K562 treated with DMSO at 1 percent for 4 hours (cell line): Measurements from ENCODE around the gene UROC1. TPM values are rescaled to one million over a fixed set of nuclear protein-coding genes. Genes with fewer than 3 reads are reported as not detected.

ENCODE experiments used
- total RNA-seq: library from RNA; unstranded; fragments of 300-600 nt; gene quantifications from 2 replicates; pipeline ENCODE4 v1.2.3, GENCODE V29; 2022; ENCODE audit not compliant: insufficient read depth

UROC1 gene
- not detected in 2 replicates for total RNA-seq

DNA sequence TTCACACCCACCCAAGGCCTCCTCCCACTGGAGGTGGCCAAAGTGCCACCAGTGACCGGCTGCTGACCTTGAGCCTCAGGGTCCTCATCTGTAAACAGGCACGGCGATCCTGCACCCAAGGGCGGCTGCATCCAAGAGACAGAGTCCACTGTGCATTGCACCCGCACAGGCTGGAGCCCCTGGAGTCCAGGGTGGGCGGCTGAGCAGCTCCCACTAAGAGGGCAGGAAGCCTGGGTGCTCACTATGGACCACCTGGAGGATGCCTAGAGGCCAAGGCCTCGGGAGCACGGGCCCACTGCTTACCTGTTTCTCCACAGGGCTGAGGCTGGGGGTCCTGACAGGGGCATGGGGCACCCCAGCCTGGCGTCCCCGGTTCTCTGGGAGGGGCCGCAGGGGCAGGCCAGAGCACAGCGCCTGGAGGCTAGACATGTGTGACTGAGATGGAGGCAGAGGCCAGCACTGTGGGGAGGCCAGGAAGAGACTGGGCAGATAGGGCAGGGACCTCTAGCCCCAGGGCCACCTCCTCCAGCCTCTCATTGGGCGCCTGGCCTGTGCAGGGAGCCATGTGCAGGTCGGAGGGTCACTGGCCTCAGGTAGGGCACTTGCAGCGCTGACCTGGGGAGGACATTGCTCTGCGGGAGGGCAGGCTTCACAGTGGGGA lies at the start of gene UROC1:
UROC1 (minus strand) TSS at position 483 of the 661 bp plus-strand sequence; CDS start at position 429, 54 bp downstream.

GRCh38 chr3:126558336-126559071 lies 40.9 kb upstream of the UROC1 start, which contains the start of gene C3orf22:
TSS of gene C3orf22 (minus strand) at chr3:126558932. CDS start at chr3:126553390, 5,542 bp downstream.

GRCh38 chr3:126523745-126524428 lies 6.3 kb upstream of the UROC1 start, which contains the start of gene CHST13:
TSS of gene CHST13 (plus strand) at chr3:126524155. CDS start at chr3:126524333, 178 bp downstream.

GRCh38 chr3:126475413-126476114 lies 42.0 kb downstream of the UROC1 start, which contains the start of gene ZXDC:
TSS of gene ZXDC (minus strand) at chr3:126475891. CDS start at chr3:126475865, 26 bp downstream.

Other genes starting within 250 kb of the UROC1 start
- gene KLF15, start 160.4 kb downstream of the UROC1 start, total RNA-seq = 0.39 TPM in 1 of 2 replicates, not detected in the other
- not detected in 2 replicates for gene CFAP100, start 122.9 kb downstream of the UROC1 start, total RNA-seq
- gene ZXDC, start 41.9 kb downstream of the UROC1 start, total RNA-seq = 16.8 and 19.0 TPM in 2 replicates
- gene CHST13, start 6.4 kb upstream of the UROC1 start, total RNA-seq = not detected in 2 replicates
- gene C3orf22, start 41.2 kb upstream of the UROC1 start, total RNA-seq = not detected in 2 replicates
- gene TXNRD3, start 137.4 kb upstream of the UROC1 start, total RNA-seq = 0.82 and 1.4 TPM in 2 replicates
- 218 and 268 TPM in 2 replicates for gene CHCHD6, start 186.5 kb upstream of the UROC1 start, total RNA-seq